ENCODE measurements around the gene ZNF787. TPM values are rescaled to one million over a fixed set of nuclear protein-coding genes. Genes with fewer than 3 reads are reported as not detected.

The ZNF787 gene
- total and polyA plus RNA-seq, 2 of the 4 experiments (the other 2 are of a cell fraction): 4.8 to 11.2 TPM

GRCh38 chr19:56083668-56084067 is 37.4 kb downstream of the ZNF787 start:
- TF ChIP-seq ELK1 (IDR thresholded peaks at IDR 0.05; ENCODE audit: borderline replicate concordance, low read depth, low read length) (no peak), MAFK (IDR thresholded peaks at IDR 0.05; ENCODE audit: low read depth, low read length) (no peak), FOS (IDR thresholded peaks at IDR 0.05; ENCODE audit: low read depth, low read length) (no peak), NFE2L2 (IDR thresholded peaks at IDR 0.05; ENCODE audit: low read depth, low read length) (no peak), USF2 (IDR thresholded peaks at IDR 0.05; ENCODE audit: low read depth, low read length) (no peak), RCOR1 (IDR thresholded peaks at IDR 0.05; ENCODE audit: insufficient replicate concordance, low read length) (no peak), RFX5 (IDR thresholded peaks at IDR 0.05; ENCODE audit: low read depth, low read length) (no peak)
- H4K5ac ChIP-seq (ENCODE audit: low read depth, low read length): no peak overlapping the region
- in situ Hi-C loops (cut with MboI; ENCODE audit: low sequenced_read_pairs) (loop anchor here (5.0 kb wide), 1 partner anchor 84 kb away; no protein-coding TSS in a partner anchor), intact Hi-C loops (cut with micrococcal nuclease) (no loop called here), dilution Hi-C loops (cut with HindIII; ENCODE audit: low sequenced_read_pairs, unreplicated experiment) (no loop called here)
- peaks cover 3 to 11% of the 10 kb centered on the region in 2 experiments; a peak in 2 of 4 replicates for H3K79me1 ChIP-seq (ENCODE audit: low read depth in 1 of 2, low read length in 2 of 2)
- H2BK20ac ChIP-seq (ENCODE audit: low read depth, low read length): no peak overlapping the region
- DNase-seq: no peak
- H3K4me3 ChIP-seq (ENCODE audit: insufficient read depth, low read depth, low read length): no peak overlapping the region
- no peak overlapping the region for H2AK9ac ChIP-seq (replicated peaks; ENCODE audit: low read depth, low read length, poor library complexity)
- POLR2A ChIA-PET (ENCODE audit: unreplicated experiment): no interaction called here
- no peak overlapping the region for H2BK5ac ChIP-seq (ENCODE audit: low read depth, low read length, poor library complexity, severe bottlenecking)
- H3K27me3 ChIP-seq (ENCODE audit: control insufficient read depth, insufficient read depth, low read length): no peaks in the 10 kb centered on the region
- H3K4me1 ChIP-seq (ENCODE audit: control insufficient read depth, insufficient read depth, low read length): peaks cover 4% of the 10 kb centered on the region; the same call in 1 of the 2 replicates
- no peaks in the 10 kb centered on the region for H3K9me3 ChIP-seq (ENCODE audit: control insufficient read depth, insufficient read depth, low read length)
- H2BK15ac ChIP-seq (ENCODE audit: low read depth, low read length): no peak overlapping the region
- no peak overlapping the region for H2BK120ac ChIP-seq (ENCODE audit: low read depth, low read length)
- CTCF ChIA-PET: no interaction called here
- no TSS peak for BruUV-seq (replicated peaks)
- H4K20me1 ChIP-seq (ENCODE audit: insufficient read depth, low read length): peaks cover 19% of the 10 kb centered on the region
- H3K4ac ChIP-seq (ENCODE audit: low read depth, low read length): no peak overlapping the region
- no peak overlapping the region for H3K9ac ChIP-seq (ENCODE audit: low read depth, low read length)
- no peak overlapping the region for H3K27ac ChIP-seq (ENCODE audit: insufficient read depth, low read length)
- no peak overlapping the region for H3K56ac ChIP-seq (ENCODE audit: extremely low read depth, insufficient read depth, low read length)
- H3K4me2 ChIP-seq (ENCODE audit: low read depth, low read length): no peak overlapping the region
- no peak overlapping the region for H3K18ac ChIP-seq (ENCODE audit: low read depth, low read length)
- H3K14ac ChIP-seq (replicated peaks; ENCODE audit: low read depth, low read length): no peak overlapping the region
- H3K36me3 ChIP-seq (ENCODE audit: control insufficient read depth, insufficient read depth, low read length): peaks cover 4% of the 10 kb centered on the region
- WGBS, 2 experiments (ENCODE audit: extremely low coverage in 2 of 2, insufficient read length in 1 of 2): no CpG with 5 or more reads among the region's 9 CpGs
- no peak overlapping the region for H4K91ac ChIP-seq (ENCODE audit: insufficient read depth, low read depth, low read length)
- 0 out of 2 replicates have a peak, but pooled peaks cover 7% of the 10 kb centered on the region for H3K9me1 ChIP-seq (ENCODE audit: insufficient read depth, low read length)
- ATAC-seq (ENCODE audit: low read depth): no peak
- H3K23ac ChIP-seq (ENCODE audit: low read depth, low read length): no peak overlapping the region
- H2AFZ ChIP-seq (replicated peaks; ENCODE audit: low read length, poor library complexity): no peak overlapping the region
- H2AK5ac ChIP-seq (ENCODE audit: low read depth, low read length): no peak overlapping the region
- H4K8ac ChIP-seq (ENCODE audit: low read depth in 2 of 2, low read length in 2 of 2): no peak overlapping the region

All from IMR-90 (cell line).